ENCODE data around the gene POU6F2.

Gene POU6F2

DNA sequence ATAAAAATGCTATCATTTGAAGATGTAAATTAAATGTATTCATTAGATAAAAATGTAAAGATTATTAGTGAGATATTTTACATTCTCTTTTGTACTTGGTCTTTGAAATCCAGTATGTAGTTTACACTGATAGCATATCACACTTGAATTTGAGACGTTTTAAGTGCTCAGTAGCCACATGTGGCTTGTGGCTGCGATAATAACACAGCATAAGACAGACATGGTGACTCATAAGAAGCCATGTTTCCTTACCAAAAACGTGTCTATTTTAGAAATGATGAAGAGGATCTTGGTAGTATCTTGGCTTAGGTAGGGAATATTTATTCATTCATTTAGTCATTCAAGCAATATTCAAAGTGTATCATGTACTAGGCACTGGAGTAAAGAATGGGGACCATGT lies 149.3 kb downstream of the POU6F2 start:
- DNase-seq (ENCODE audit: low spot score) = no peak

DNA sequence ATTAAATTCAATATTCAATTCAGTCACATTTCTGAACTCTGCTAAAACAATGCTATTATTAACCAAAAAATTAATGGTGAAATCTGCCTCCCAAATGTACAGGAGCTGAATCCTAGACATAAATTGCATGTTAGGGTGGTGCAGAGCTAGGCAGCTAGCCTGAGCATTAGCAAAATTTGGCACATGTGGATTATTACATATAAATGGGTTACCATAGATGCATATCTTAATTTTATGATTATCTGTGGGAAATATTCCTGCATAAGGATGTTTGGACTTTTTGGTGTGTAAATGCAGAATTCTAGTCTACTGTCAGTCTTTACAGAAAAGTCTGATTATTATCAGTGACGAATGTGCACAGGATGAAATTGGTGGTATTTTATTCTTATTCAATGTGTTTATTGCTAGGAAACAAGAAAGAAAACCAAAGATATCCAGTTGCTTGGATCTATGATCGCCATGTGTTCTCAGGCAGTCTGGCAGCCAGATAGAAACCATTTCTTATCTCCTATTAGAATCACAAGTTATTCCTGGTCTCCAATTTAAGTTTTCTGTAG lies 150.7 kb downstream of the POU6F2 start:
- DNase-seq (ENCODE audit: low spot score) = no peak

- no peak for DNase-seq (ENCODE audit: low spot score)
Observed at GRCh38 chr7:39130274-39130673, 152.6 kb downstream of the POU6F2 start.

GRCh38 chr7:39130857-39131526 lies 153.3 kb downstream of the POU6F2 start:
- no peak for DNase-seq (ENCODE audit: low spot score)

- no peak for DNase-seq (ENCODE audit: low spot score)
Observed at GRCh38 chr7:39132306-39132705, 154.6 kb downstream of the POU6F2 start.

- no peak for DNase-seq (ENCODE audit: low spot score)
Observed at GRCh38 chr7:39133088-39133487, 155.4 kb downstream of the POU6F2 start.

GRCh38 chr7:39137480-39137879 lies 159.8 kb downstream of the POU6F2 start:
- DNase-seq (ENCODE audit: low spot score) = no peak

DNA sequence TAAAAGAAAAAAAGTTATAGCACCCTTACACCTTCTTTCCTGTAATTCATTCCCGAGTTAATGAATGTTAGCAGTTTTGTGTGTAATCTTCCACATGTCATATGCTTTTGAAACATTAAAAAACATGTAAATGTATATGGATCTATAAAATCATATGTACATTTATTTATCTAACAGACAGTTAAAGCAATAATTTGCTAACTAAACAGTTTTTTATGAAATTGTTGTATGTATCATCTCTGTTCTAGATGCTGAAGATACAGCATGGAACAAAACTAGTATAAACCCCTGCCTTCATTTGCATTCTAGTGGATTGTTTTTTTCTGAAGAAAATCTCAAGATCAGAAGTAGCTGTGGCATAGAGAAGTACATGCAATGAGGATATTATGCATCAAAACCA lies 165.0 kb downstream of the POU6F2 start:
- no peak for DNase-seq (ENCODE audit: low spot score)

DNA sequence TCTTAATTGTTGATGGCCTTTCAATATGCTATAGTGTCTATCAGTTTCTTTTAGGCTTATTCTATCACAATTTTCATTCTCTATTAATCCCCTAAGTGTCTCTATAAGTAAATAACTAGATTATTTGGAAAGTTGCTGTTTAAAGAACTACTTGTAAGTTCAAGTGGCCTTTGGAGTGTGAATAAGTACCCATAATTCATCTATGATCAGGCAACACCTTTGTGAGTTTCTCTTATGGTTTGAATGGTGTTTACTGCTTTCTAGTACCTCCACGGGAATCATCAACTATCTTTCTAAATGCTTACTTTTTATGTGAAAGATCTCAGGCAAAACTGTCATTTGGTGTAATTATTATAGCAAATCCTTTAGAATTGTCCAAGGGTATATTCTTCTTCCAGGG lies 166.7 kb downstream of the POU6F2 start:
- DNase-seq (ENCODE audit: low spot score) = no peak

- DNase-seq (ENCODE audit: low spot score) = no peak
Observed at GRCh38 chr7:39145283-39145682, 167.6 kb downstream of the POU6F2 start.

DNA sequence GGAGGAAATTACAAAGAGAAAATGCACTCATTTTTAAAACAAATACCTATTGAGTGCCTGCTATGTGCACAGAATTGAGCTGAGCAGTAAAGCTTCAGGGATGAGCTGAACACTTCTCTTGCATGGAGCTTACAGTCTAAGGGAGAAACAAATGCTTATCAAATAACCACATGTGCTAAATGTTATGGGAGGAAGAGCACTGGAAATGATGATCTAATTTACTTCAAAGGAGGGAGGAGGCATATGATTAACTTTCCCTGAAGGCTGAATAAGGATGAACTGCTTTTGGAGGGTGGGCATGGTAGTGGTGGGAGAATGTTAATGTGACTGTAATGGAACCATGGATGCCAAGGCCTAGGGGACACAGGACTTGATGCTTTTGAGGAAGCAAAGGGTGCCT lies 168.2 kb downstream of the POU6F2 start:
- no peak for DNase-seq (ENCODE audit: low spot score)

GRCh38 chr7:39152701-39153100 lies 175.0 kb downstream of the POU6F2 start:
- no peak for DNase-seq (ENCODE audit: low spot score)

GRCh38 chr7:39153113-39153512 lies 175.4 kb downstream of the POU6F2 start:
- no peak for DNase-seq (ENCODE audit: low spot score)

DNA sequence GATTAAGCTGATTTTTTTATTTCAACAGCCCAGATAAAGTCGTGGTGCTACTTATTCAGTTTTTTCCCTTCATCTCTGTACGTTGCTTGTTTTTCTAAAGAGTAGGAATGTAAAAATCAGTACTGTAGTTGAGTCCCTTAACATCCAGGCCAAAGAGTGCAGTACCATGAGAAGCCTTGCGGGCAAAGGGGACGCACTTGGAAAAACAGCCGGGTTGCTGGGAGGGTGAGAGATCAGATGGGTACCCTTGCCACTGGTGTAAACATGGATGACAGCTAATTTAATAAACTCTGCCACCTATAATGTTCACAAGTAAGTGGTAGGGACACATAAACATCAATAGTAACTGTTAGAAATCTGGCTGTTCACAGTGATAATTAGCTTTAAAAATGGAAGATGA lies 175.9 kb downstream of the POU6F2 start:
- no peak for DNase-seq (ENCODE audit: low spot score)

- DNase-seq (ENCODE audit: low spot score) = no peak
Observed at GRCh38 chr7:39154815-39155214, 177.1 kb downstream of the POU6F2 start.

DNA sequence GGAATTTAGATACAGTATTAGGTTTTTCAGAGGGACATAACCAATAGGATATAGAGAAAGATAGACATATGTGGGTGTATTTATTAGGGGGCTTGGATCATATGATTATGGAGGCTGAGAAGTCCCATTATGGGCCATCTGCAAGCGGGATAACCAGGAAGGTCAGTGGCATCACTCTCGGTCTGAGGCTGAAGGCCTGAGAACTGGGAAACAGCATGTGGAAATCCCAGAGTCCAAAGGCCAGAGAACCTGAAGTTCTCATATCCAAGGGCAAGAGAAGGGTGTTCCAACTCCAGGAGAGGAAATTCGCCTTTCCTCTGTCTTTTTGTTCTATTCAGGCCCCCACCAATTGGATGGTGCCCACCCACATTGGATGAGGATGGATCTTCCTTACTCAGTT lies 180.7 kb downstream of the POU6F2 start:
- DNase-seq (ENCODE audit: low spot score) = no peak

DNA sequence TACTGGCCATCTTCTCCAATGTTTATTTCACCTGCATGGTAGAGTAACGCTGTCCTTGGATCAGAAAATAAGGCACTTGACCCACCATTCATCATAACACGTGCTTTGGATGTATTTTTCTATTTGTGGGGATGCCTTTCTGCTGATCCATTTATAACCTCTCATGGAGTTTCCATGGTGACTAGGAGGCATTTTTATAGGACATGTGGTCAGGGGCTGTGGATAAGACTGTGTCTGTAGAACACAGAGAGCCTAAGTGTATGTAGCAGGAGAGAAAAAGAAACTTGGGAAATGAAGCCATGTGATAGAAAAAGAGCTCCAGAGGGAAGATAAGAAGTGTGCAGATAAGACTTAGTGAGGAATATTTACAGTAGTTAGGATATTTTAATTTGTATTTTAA lies 184.2 kb downstream of the POU6F2 start:
- DNase-seq (ENCODE audit: low spot score) = no peak

- DNase-seq (ENCODE audit: low spot score) = no peak
Observed at GRCh38 chr7:39164887-39165286, 187.2 kb downstream of the POU6F2 start.

DNA sequence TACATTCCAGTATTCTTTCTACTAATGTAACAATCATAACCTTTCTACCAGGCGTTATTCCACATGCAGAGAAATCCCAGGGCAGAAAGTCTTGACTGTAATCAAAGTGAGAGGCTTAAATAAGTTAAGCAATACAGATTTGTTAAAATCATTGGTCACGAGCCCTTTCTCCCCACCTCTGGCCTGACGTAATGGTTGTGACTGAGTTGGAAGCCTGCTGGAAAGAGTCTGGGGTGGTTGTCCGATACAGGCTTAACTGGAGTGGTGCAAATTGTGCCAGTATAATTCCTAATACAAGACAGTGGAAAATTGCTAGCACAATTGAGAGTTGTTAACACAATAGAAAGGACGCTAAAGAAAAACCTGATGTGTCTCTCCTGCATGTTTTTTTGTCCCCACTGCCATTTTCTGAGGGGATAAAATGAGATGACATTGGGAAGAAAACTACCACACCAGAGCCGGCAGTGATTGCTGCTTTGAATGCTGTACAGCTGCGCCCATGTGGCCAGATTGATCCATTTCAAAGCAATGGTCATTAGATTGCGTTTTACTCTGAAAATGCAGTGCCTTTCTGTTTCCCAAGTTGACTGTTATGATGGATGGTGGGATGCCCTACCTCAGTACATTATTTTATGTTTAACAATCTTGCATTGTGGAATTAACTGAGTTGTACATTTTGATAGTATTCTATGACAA lies 190.8 kb downstream of the POU6F2 start:
- DNase-seq (ENCODE audit: low spot score) = no peak

GRCh38 chr7:39172137-39172536 lies 194.4 kb downstream of the POU6F2 start:
- DNase-seq (ENCODE audit: low spot score) = no peak

- no peak for DNase-seq (ENCODE audit: low spot score)
Observed at GRCh38 chr7:39181398-39181797, 203.7 kb downstream of the POU6F2 start.

GRCh38 chr7:39183796-39184195 lies 206.1 kb downstream of the POU6F2 start:
- no peak for DNase-seq (ENCODE audit: low spot score)

DNA sequence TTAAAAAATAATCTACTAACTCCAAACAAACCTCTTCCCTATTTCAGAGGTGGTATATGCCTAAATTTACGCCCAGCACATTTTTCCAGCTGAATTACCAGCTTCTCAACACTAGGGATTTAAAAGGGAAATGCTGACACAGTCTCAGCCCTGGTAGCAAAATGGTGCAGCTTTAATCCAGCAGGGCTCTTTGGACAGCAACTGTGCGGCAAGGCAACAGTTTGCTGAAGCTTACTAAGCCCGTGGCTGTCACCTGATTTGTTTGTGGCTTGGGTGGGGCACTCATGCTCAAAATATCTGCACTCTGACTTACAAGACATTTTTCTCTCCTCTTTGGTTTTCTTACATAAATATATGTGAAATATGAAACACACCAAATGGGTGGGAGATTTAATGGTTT lies 206.7 kb downstream of the POU6F2 start:
- DNase-seq (ENCODE audit: low spot score) = no peak

Data from SK-N-DZ (cell line).